GM10847 (cell line): Measurements from ENCODE around the gene VNN1.

Source experiments
- POLR2A ChIP-seq: IDR thresholded peaks from 2 replicates; pipeline ENCODE4 v1.6.1; 2011; ENCODE audit not compliant: insufficient read length; ENCODE audit errors: extremely low read depth

Gene VNN1

DNA sequence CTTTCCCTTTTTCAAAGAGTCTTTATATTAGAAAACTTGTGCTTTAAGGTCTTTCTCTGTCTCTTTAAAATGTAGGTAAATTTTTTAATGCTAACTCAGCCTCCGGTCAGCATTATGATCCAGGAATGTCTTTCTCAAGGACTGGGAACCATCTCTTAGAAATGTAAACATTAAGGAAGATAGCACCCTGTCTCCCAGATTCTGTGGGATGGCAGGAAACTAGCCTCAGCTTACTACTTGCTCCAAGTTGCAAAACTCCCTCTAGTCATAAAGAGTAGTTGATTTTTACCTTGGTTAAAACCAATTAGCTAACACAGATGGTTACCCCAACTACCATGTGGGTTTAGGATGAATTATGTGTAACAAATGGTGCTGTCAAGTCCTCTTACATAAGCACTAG lies 50.2 kb downstream of the VNN1 start:
- TF ChIP-seq POLR2A = no peak

GRCh38 chr6:132661906-132662305 lies 51.9 kb downstream of the VNN1 start:
- no peak for TF ChIP-seq POLR2A

DNA sequence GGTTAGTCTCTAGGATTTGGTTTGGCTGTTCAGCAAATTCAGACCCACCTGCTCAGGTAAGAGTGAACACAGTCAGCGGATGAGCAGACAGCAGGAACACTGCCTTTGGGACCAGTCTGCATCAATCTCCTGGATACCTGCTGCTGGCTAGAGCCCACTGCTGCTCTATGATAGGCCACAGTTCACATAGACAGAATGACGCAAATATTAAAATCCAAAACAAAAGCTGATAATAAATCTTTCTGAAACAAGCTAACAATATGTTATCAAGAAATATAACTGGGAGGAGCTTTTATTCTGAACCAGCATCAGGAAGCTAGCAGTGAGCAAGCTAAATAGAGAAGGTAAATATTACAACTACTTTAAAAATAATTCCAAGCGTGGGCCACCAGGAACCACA lies 54.8 kb downstream of the VNN1 start, which contains the start of gene TAAR1:
TSS of gene TAAR1 (minus strand) at position 101 of the 400 bp plus-strand sequence. CDS start 13,179 bp downstream, outside the sequence.
- no peak for TF ChIP-seq POLR2A

DNA sequence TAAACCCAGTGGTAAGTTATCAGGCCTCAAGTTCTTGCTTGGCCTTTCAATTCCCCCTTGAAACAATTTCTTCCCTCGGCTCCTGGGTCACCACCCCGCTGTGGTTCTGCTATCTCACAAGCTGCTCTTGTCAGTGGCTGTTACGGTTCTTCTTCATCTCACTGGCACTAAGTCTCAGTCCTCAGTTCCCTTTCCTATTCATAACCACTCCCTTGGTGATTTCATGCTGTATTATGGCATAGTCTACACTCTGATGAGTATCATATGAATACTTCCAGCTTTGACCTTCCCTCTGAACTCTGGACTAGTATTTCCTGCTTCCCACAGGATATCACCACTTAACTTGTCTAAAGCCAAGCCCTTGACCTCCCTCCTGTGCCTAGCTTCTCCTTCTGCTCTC lies 62.8 kb downstream of the VNN1 start:
- TF ChIP-seq POLR2A = no peak

GRCh38 chr6:132650429-132650828 lies 63.4 kb downstream of the VNN1 start:
- TF ChIP-seq POLR2A = no peak

DNA sequence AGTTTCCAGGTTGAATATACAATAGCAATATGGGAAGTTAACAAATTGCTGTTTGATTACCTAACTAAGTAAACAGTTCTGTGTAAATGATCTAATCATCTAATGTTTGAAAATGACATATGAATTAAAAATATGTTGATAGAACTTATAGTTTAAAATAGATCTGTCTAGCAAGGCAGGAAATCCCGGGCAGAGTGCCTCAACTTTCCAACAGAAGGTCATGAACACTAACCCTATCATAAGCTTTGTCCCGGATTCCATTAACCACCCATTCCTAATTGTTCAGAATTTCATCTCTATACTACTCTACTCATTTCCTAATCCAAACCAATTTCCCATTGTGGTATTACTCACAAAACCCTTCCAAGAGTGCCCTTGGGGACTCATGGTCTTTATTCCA lies 65.0 kb downstream of the VNN1 start:
- TF ChIP-seq POLR2A = no peak

GRCh38 chr6:132648356-132648755 lies 65.5 kb downstream of the VNN1 start:
- TF ChIP-seq POLR2A = no peak

DNA sequence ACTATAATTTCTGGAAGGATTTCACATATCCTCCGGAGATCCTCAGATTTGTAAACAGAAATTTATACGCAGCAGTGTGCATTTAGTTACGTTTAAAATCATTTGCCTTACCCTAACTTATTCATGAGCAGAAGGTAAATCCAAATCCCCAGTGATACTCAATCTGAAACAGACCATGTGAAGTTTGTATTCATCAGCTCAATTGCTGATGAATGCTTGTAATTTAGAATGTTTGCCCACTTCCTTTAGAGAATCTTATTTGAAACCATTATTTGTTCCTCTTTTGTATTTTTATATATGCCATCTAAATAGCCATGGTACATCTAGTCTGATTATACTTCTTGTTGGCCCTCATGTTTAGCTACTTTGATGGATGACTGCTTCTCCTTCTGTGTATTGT lies 70.3 kb downstream of the VNN1 start:
- no peak for TF ChIP-seq POLR2A

DNA sequence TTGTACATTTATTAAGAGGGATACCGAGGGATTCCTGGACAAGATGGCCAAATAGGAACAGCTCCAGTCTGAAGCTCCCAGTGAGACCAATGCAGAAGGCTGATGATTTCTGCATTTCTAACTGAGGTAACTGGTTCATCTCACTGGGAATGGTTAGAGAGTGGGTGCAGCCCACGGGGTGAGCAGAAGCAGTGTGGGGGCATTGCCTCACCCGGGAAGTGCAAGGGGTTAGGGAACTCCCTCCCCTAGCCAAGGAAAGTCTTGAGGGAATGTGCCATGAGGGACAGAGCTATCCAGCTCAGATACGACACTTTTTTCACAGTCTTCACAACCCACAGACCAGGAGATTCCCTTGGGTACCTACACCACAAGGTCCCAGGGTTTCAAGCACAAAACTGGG lies 79.1 kb downstream of the VNN1 start:
- no peak for TF ChIP-seq POLR2A

GRCh38 chr6:132633362-132633761 lies 80.5 kb downstream of the VNN1 start:
- no peak for TF ChIP-seq POLR2A
